ENCODE results near the gene EBPL. TPM values are rescaled to one million over a fixed set of nuclear protein-coding genes. Genes with fewer than 3 reads are reported as not detected.
A peak's percentile ranks its signal among the peaks of the same experiment; 100 is the strongest.

EBPL gene
- polyA plus RNA-seq, 10 donors, result 20.9 to 32.0 (median 23.9) TPM

DNA sequence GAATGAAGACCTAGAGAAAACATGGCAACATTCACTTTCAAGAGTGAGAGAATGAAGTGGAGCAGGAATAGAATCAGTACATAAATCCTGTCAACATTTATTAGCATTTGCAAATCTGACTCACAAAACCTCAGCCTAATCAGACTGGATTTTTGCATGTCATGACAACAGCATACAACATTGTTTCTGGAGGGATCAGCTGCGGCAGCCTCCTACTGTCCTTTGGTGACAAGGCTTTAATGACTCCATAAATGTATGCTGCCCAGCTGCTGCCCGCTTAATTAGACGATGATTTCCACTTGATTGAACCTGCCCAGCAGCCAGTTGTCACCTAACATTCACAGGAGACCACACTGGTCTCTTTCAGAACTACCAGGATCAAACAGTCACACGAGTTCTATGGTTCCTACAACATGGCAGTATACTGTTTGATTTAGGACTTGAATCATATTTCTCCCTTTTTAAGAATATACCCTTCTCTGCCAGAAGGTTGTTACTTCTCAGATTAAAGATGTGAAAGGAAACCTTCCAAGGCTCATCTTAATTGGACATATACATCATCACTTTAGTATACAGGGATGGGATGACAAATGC is 9.3 kb downstream of the EBPL start:
- peak in 1 of 3 donors; percentile 21 for DNase-seq

- no peak for DNase-seq
These were observed 12.0 kb downstream of the EBPL start for GRCh38 chr13:49679246-49679645.

- no peak for DNase-seq
These were observed 12.9 kb downstream of the EBPL start for GRCh38 chr13:49678191-49678914.

DNA sequence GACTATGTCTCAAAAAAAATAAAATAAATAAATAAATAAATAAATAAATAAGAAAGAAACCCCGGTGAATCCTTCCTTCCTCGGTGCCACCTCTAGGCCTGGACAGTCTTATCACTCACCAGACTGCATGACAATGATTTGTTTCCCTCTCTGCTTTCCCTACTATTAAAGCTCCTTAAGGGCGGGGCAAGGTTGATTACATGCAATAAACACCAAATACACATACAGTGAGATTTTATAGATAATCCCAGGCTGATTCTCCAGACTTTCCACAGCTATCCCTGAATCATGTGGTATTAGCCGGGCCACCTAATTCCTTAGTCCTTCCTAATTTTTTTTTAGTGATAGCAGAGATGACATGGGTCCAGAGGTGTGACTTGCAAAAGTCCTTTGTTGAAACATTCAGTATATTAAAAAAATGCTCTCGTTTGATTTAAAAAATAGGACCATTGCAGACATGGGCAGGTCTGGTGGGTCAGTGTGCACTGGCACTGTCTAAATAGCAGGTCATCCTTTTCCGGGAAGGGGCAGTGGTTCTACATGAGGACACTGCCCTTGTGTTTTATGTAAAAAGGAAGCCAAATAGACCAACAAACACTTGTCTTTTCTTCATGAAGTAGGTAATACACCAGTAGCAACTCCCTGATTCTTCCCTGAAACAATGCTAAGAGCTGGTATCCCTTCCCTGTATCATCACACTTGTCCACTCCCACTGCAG is 14.5 kb downstream of the EBPL start:
- no peak for DNase-seq

DNA sequence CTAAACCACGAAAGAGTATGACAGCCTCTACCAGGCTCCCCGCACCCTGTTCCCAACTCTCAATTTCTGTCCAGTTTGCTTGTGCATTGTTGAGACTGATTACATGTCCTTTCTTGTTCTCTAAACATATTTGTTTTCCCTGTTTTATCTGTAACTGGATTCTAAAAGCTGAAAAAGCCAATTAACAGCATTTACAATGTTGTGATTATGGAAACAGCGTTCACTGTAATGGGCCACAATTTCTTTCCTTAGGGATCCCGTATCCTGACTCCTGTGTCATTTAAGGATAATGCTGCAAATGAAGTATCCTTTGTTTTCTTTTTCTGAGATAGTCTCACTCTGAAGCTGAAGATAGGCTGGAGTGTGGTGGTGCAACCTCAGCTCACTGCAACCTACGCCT is 20.5 kb downstream of the EBPL start:
- no peak for DNase-seq

DNA sequence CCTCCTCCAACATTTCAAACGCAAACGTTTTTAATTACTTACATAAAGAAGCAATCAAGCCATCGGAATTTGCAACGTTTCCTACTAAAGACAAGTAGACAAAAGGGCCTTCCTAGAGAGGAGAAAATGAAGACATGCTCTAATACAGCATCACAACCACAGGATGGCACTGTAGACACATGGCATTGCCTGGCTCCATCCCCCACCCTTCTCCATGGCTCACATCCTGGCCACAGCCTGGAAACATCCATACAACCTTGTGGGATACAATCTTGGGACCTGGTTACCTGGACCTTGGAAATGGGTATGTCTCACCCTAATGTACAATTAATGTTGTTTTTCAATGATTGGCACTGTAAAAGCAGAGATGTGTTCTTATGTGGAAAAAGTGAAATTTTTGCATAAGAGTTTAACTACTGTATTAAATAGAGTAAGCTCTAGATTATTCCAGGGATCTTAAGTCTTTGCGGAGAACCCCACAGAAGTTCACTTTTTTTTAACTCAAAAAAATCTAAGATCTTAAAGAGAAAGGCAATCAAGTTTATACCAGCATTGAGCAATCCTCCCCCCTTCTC is 21.5 kb downstream of the EBPL start:
- peak in 2 of 3 donors; percentile 39 to 44 for DNase-seq

DNA sequence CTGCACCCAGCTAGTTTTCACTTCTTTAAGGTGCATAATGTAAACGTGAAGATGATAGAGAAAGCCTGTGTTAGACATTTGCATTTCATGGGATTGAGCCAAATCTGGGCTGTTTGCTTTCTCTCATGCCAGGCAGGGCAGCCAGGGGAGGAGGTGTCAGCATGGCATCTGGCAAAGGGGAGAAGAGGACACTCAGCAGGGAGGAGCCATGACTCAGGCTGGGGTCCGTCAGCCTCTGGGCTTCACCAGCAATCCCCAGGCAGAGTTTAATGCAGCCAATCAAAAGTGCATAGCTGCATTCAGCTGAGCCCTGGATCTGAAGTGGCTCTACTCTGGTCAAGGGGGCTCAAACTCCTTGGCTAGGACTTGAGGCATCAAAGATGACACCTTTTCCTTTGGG is 23.5 kb downstream of the EBPL start:
- no peak for DNase-seq

GRCh38 chr13:49664606-49665005 is 26.7 kb downstream of the EBPL start:
- DNase-seq, result no peak

GRCh38 chr13:49657241-49657641 is 34.0 kb downstream of the EBPL start:
- no peak for DNase-seq

GRCh38 chr13:49655906-49656305 is 35.4 kb downstream of the EBPL start:
- no peak for DNase-seq

- no peak for DNase-seq
These were observed 37.3 kb downstream of the EBPL start for GRCh38 chr13:49654011-49654410.

GRCh38 chr13:49653478-49653877 is 37.8 kb downstream of the EBPL start:
- no peak for DNase-seq

- peak; percentile 58 to 71 (median 67) for DNase-seq
These were observed 38.7 kb downstream of the EBPL start for GRCh38 chr13:49652355-49653305.

GRCh38 chr13:49651570-49652354 is 39.5 kb downstream of the EBPL start:
- no peak for DNase-seq

DNA sequence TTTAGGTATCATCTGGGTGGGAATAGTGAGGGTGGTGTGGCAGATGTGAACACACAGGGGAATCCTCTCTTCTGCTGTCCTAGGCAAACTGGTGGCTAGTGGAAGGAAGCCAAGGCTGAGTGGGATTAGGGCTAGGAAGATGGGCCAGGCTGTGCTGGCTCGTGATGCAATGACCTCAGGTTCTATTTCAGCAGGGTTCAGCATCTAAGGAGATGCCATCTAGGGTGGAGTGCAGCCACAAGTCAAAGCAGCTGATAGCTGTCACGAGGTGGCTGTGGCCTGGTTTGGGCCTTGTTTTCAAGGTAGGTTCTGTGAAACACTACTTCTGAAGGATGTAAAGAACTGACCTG is 41.3 kb downstream of the EBPL start:
- DNase-seq, result peak in 1 of 3 donors; percentile 41

DNA sequence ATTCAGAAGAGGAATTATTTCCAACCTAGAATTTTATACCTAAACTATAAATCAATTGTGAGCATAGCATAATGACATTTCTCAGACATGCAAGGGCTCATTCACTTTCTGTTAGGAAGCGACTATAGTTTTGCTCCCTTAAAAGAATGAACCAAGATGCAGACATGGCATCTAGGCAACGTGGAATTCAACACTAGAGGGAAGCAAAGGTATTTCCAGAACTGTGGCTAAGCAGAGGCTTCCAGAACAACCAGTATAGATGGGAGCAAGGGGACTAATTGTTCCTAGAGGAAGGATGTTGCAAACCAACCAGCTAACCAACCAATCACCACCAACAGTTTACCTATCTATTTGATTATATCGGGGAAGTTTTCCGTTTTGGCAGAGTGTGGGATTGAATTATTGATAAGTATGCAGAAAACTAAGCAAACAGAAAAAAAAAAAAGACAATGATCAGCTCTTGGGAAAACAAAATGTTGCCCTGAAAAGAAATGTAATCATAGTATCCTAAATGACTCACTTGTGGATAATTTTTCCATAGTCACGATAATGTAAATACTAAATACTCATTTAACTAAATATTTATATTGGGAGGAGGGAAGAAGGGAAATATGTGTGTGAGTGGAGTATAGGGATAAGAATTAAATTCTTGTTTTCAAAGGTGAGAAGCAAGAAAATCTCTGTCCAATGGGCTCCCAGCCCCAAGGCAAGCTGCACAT is 41.9 kb downstream of the EBPL start:
- no peak for DNase-seq

DNA sequence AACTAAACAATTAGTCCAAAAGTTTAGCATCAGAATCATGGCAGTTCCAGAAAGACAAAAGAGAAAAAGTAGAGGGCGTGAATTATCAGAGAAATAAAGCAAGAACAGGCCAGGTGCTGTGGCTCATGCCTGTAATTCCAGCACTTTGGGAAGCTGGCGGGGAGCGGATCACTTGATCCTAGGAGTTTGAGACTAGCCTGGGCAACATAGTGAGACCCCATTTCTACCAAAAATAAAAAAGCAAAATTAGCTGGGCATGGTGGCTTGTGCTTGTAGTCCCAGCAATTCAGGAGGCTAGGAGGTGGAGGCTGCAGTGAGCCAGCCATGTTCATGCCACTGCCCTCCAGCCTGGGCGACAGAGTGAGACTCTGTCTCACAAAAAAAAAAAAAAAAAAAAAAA is 44.6 kb downstream of the EBPL start:
- no peak for DNase-seq

GRCh38 chr13:49645451-49645850 is 45.8 kb downstream of the EBPL start:
- DNase-seq, result no peak

DNA sequence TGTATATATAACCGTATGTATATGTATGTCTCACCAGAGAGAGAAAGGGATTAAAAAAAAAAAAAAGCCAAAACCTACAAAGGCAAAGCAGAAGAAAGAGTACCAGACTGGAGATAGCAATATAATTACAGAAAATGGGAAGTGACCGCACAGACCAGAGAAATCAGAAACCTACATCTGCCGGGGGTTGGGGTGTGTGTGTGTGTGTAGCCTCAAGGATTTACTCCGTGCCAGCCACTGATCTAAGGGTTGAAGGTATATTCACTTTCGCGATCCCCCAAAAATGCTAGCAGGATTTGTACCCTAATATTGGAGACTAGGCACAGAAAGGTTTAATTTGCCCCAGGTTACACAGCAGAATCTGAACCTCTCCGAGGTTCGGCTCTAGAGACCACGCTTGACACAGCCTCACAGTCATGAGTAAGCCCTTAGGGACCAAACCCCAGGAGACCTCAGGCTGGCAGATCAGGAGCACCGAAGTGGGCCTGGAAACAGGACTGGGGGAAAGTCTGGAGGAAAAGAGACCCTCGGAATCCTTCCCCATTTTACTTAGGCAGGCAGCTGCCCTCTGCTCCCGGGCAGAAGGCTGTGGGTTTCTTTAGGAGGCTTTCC is 48.1 kb downstream of the EBPL start:
- DNase-seq, result no peak

Measured in muscle of back (tissue), 11 donors.